IMR-90 (cell line): ENCODE data around the gene KHDRBS1.

ENCODE experiments used
- BHLHE40 ChIP-seq: fragments of 150-350 bp; IDR thresholded peaks from 2 replicates; pipeline ENCODE4 v1.6.1; 2016; ENCODE audit warnings: mild to moderate bottlenecking, low read depth, low read length
- CTCF ChIP-seq: conservative IDR thresholded peaks from 2 replicates; pipeline ENCODE4 v1.5.1; 2012; ENCODE audit warnings: mild to moderate bottlenecking, low read depth, low read length, improper control_type of control experiment
- MAZ ChIP-seq: IDR thresholded peaks from 2 replicates; pipeline ENCODE4 v1.6.1; 2012; ENCODE audit warnings: low read depth, mild to moderate bottlenecking, low read length, improper control_type of control experiment, moderate library complexity, borderline replicate concordance
- POLR2A ChIP-seq: IDR thresholded peaks from 2 replicates; pipeline ENCODE4 v1.6.1; 2012; ENCODE audit warnings: mild to moderate bottlenecking, low read depth, low read length

GRCh38 chr1:32082022-32082421 is 68.4 kb downstream of the KHDRBS1 start:
- TF ChIP-seq CTCF (no peak), BHLHE40 (no peak), POLR2A (no peak), MAZ (no peak)
